Upper lobe of right lung (tissue), 1 donor: ENCODE results near the gene TCEAL3. TPM values are rescaled to one million over a fixed set of nuclear protein-coding genes. Genes with fewer than 3 reads are reported as not detected.
"Not testable (repeated sequence)": the region's sequence is repeated elsewhere in the genome, so short reads cannot be mapped to it uniquely, and the experiment has no call there.

Experiments
- ATAC-seq: fragments of 200-7000 bp; cut with Tn5 transposase; one replicate; pipeline ENCODE4 v1.9.1; 2020; ENCODE audit warnings: mild to moderate bottlenecking, moderate library complexity
- DNase-seq: peaks from one replicate; pipeline ENCODE4 v3.0.0-alpha.2; 2020
- H3K27ac ChIP-seq: fragments of 200-600 bp; one replicate; pipeline ENCODE4 v1.8.0; 2022
- H3K27me3 ChIP-seq: fragments of 200-600 bp; one replicate; pipeline ENCODE4 v1.8.0; 2022; ENCODE audit warnings: mild to moderate bottlenecking
- H3K36me3 ChIP-seq: fragments of 200-600 bp; one replicate; pipeline ENCODE4 v1.8.0; 2022
- H3K4me1 ChIP-seq: fragments of 200-600 bp; one replicate; pipeline ENCODE4 v1.8.0; 2022
- H3K4me3 ChIP-seq: fragments of 200-600 bp; one replicate; pipeline ENCODE4 v1.8.0; 2022; ENCODE audit warnings: mild to moderate bottlenecking
- H3K9me3 ChIP-seq: fragments of 200-600 bp; one replicate; pipeline ENCODE4 v1.8.0; 2022
- intact Hi-C: fragments of 100-400 bp; cut with DNase I; formaldehyde crosslinking; loops from one replicate; pipeline ENCODE4 v1.11.0; 2022
- total RNA-seq: library from RNA; stranded (reverse); fragmentation: NEBNext Ultra II Directional; extraction: Animal tissue kit (Norgen Biotek cat#: 25700); gene quantifications from one replicate; pipeline ENCODE4 v1.2.1, GENCODE V29; 2021
- TF ChIP-seq, protein P1 (sequence below): fragments of 200-600 bp; IDR thresholded peaks from one replicate; pipeline ENCODE4 v1.8.0; 2022; ENCODE audit warnings: antibody characterized with exemption
- donor health status: DM: no; HTN: yes; CAD: no; lungs with severe emphysema.

The TCEAL3 gene
- total RNA-seq, 1 donor from 2014 or later, result 20.1 TPM

GRCh38 chrX:103651151-103651773 lies 43.5 kb downstream of the TCEAL3 start:
- Histone ChIP-seq H3K9me3 (no peaks in the 10 kb centered on the region), H3K27me3 (no peaks in the 10 kb centered on the region), H3K4me1 (no peaks in the 10 kb centered on the region), H3K36me3 (no peaks in the 10 kb centered on the region), H3K27ac (no peak overlapping the region), H3K4me3 (no peak overlapping the region)
- ATAC-seq (no peak), DNase-seq (no peak)
- intact Hi-C loops, result no loop called here
- TF ChIP-seq, protein P1, sequence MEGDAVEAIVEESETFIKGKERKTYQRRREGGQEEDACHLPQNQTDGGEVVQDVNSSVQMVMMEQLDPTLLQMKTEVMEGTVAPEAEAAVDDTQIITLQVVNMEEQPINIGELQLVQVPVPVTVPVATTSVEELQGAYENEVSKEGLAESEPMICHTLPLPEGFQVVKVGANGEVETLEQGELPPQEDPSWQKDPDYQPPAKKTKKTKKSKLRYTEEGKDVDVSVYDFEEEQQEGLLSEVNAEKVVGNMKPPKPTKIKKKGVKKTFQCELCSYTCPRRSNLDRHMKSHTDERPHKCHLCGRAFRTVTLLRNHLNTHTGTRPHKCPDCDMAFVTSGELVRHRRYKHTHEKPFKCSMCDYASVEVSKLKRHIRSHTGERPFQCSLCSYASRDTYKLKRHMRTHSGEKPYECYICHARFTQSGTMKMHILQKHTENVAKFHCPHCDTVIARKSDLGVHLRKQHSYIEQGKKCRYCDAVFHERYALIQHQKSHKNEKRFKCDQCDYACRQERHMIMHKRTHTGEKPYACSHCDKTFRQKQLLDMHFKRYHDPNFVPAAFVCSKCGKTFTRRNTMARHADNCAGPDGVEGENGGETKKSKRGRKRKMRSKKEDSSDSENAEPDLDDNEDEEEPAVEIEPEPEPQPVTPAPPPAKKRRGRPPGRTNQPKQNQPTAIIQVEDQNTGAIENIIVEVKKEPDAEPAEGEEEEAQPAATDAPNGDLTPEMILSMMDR, result no peak

- H3K9me3 ChIP-seq, H3K27me3 ChIP-seq, ATAC-seq, DNase-seq, H3K4me1 ChIP-seq, H3K4me3 ChIP-seq, intact Hi-C loops, H3K36me3 ChIP-seq, H3K27ac ChIP-seq: not testable (repeated sequence)
Observed at GRCh38 chrX:103655230-103656000, 47.7 kb downstream of the TCEAL3 start.

- H3K36me3 ChIP-seq, result no peaks in the 10 kb centered on the region
- H3K4me3 ChIP-seq, result no peak overlapping the region
- DNase-seq, result no peak
- no peaks in the 10 kb centered on the region for H3K4me1 ChIP-seq
- no peak overlapping the region for H3K27ac ChIP-seq
- H3K9me3 ChIP-seq, result no peaks in the 10 kb centered on the region
- H3K27me3 ChIP-seq, result no peaks in the 10 kb centered on the region
- ATAC-seq, result no peak
- TF ChIP-seq, protein P1, result no peak
- intact Hi-C loops, result no loop called here
Observed at GRCh38 chrX:103656617-103657016, 48.9 kb downstream of the TCEAL3 start.

DNA sequence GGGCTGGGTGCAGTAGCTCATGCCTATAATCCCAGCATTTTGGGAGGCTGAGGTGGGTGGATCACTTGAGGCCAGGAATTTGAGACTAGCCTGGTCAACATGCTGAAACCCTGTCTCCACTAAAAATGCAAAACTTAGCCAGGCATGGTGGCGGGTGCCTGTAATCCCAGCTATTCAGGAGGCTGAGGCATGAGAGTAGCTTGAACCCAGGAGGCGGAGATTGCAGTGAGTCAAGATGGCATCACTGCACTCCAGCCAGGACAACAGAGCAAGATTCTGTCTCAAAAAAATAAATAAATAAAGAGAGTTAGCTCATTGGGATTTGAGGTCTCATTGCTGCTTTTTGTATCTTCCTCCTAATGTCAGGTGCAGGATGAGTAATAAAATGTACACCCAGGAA lies 49.3 kb downstream of the TCEAL3 start:
- H3K27me3 ChIP-seq, DNase-seq, H3K4me3 ChIP-seq, H3K36me3 ChIP-seq, H3K9me3 ChIP-seq, H3K4me1 ChIP-seq, intact Hi-C loops, ATAC-seq, H3K27ac ChIP-seq: not testable (repeated sequence)

DNA sequence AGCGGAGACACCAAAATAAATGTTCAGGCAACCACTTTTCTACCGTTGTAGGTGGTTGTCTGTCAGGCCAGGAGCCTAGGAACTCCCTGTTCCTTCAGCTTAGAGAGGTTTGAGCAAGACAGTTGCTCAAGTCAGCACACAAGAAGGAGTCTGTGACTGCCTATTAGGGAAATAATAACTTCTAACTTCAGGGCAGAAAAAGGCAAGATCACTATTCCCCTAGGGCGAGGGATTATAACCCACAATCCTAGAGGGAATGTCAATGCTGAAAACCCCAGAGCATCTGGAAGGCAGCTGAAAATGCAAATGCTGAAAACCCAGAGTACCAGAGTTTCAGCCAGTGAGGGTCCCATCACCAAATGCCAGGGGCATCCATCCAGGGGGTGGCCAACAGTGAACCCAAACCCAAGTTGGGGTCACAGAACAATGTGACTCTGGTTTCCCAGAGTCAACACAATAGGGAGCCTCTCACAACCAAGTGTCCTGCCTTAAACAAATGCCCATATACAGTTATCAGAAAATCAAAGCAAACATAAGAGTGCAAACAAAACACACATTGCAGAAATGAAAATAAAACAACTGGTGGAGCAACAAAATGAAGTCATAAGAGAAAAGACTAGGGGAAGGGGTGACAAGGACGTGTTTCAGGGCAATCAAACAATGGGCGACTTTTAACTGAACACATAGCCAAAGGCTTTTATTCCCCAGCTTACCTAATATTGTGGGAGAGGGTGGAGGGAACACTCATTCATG lies 51.1 kb downstream of the TCEAL3 start:
- Histone ChIP-seq H3K36me3 (no peaks in the 10 kb centered on the region), H3K4me1 (no peaks in the 10 kb centered on the region), H3K9me3 (no peaks in the 10 kb centered on the region), H3K27ac (no peak overlapping the region), H3K4me3 (no peak overlapping the region), H3K27me3 (no peaks in the 10 kb centered on the region)
- ATAC-seq (no peak), DNase-seq (no peak)
- intact Hi-C loops, result no loop called here
- TF ChIP-seq, protein P1, result no peak

DNA sequence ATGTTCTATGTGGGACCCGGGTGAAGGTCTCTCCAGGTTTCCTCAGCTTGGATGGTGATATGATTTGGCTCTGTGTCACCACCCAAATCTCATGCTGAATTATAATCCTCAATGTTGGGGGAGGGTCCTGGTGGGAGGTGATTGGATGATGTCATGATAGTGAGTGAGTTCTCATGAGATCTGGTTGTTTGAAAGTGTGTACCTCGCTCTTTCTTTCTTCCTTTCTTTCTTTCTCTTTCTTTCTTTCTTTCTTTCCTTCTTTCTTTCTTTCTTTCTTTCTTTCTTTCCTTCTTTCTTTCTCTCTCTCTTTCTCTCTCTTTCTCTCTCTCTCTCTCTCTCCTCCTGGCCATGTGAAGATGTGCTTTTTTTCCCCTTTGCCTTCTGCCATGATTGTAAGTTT lies 51.7 kb downstream of the TCEAL3 start:
- intact Hi-C loops, ATAC-seq, DNase-seq: not testable (repeated sequence)

More for the DNA sequence above, 51.7 kb downstream of the TCEAL3 start:
- H3K4me1 ChIP-seq, H3K36me3 ChIP-seq, H3K27me3 ChIP-seq, H3K9me3 ChIP-seq, H3K27ac ChIP-seq, H3K4me3 ChIP-seq: not testable (repeated sequence)

Other genes starting within 250 kb of the TCEAL3 start
- 124 TPM for gene BEX3, start 231.4 kb upstream of the TCEAL3 start, total RNA-seq
- 1.1 TPM for gene RAB40A, start 88.5 kb upstream of the TCEAL3 start, total RNA-seq
- 92.3 TPM for gene TCEAL4, start 22.4 kb upstream of the TCEAL3 start, total RNA-seq
- gene TCEAL1, start 21.0 kb downstream of the TCEAL3 start, total RNA-seq, result 31.0 TPM
- gene MORF4L2, start 78.7 kb downstream of the TCEAL3 start, total RNA-seq, result 185 TPM
- gene TMEM31, start 102.9 kb downstream of the TCEAL3 start, total RNA-seq, result not detected
- not detected for gene PLP1, start 168.9 kb downstream of the TCEAL3 start, total RNA-seq
- gene RAB9B, start 224.3 kb downstream of the TCEAL3 start, total RNA-seq, result 0.55 TPM